Measurements from ENCODE around the gene CRYZL1. TPM values are rescaled to one million over a fixed set of nuclear protein-coding genes. Genes with fewer than 3 reads are reported as not detected.
"Not testable (repeated sequence)": the region's sequence is repeated elsewhere in the genome, so short reads cannot be mapped to it uniquely, and the experiment has no call there.

Gene CRYZL1
- total RNA-seq, 1 experiment from 2014 or later: 46.6 TPM

- CTCF ChIA-PET: no interaction called here
- no peak for TF ChIP-seq CTCF (conservative IDR thresholded peaks at IDR 0.05; ENCODE audit: low read depth, low read length)
- no peak for TF ChIP-seq EZH2 (IDR thresholded peaks at IDR 0.05; ENCODE audit: borderline replicate concordance, low read depth, low read length, poor library complexity, severe bottlenecking)
Measured at GRCh38 chr21:33680870-33681269, 39.3 kb upstream of the CRYZL1 start.

GRCh38 chr21:33677450-33677849 lies 35.9 kb upstream of the CRYZL1 start:
- POLR2A ChIA-PET (ENCODE audit: low non-redundant PET): no interaction called here
- no peak overlapping the region for H3K27ac ChIP-seq (ENCODE audit: low read depth, low read length, poor library complexity, severe bottlenecking)
- no peaks in the 10 kb centered on the region for H3K36me3 ChIP-seq (ENCODE audit: insufficient read depth, low read length, poor library complexity, severe bottlenecking)
- intact Hi-C loops (cut with micrococcal nuclease; ENCODE audit: unreplicated experiment): no loop called here
- CTCF ChIA-PET: no interaction called here
- H3K9me3 ChIP-seq (ENCODE audit: low read depth, low read length, poor library complexity, severe bottlenecking): no peaks in the 10 kb centered on the region
- no peak overlapping the region for H3K4me3 ChIP-seq (ENCODE audit: low read depth, low read length, poor library complexity, severe bottlenecking)
- no peaks in the 10 kb centered on the region for H3K4me1 ChIP-seq (ENCODE audit: insufficient read depth, low read length, poor library complexity, severe bottlenecking)
- BruUV-seq (replicated peaks): no TSS peak
- no peak for DNase-seq (ENCODE audit: low spot score)
- H3K27me3 ChIP-seq (replicated peaks; ENCODE audit: insufficient read depth, low read depth, low read length, poor library complexity): no peaks in the 10 kb centered on the region
- TF ChIP-seq EZH2 (IDR thresholded peaks at IDR 0.05; ENCODE audit: borderline replicate concordance, low read depth, low read length, poor library complexity, severe bottlenecking) (no peak), CTCF (conservative IDR thresholded peaks at IDR 0.05; ENCODE audit: low read depth, low read length) (no peak)

More at GRCh38 chr21:33680870-33681269, 39.3 kb upstream of the CRYZL1 start:
- no peaks in the 10 kb centered on the region for H3K27me3 ChIP-seq (replicated peaks; ENCODE audit: insufficient read depth, low read depth, low read length, poor library complexity)
- no peak for DNase-seq (ENCODE audit: low spot score)
- H3K27ac ChIP-seq (ENCODE audit: low read depth, low read length, poor library complexity, severe bottlenecking): no peak overlapping the region
- no peaks in the 10 kb centered on the region for H3K36me3 ChIP-seq (ENCODE audit: insufficient read depth, low read length, poor library complexity, severe bottlenecking)
- no TSS peak for BruUV-seq (replicated peaks)
- POLR2A ChIA-PET (ENCODE audit: low non-redundant PET): no interaction called here
- no peak overlapping the region for H3K4me3 ChIP-seq (ENCODE audit: low read depth, low read length, poor library complexity, severe bottlenecking)
- no peaks in the 10 kb centered on the region for H3K9me3 ChIP-seq (ENCODE audit: low read depth, low read length, poor library complexity, severe bottlenecking)
- intact Hi-C loops (cut with micrococcal nuclease; ENCODE audit: unreplicated experiment): no loop called here
- peaks cover 29% of the 10 kb centered on the region for H3K4me1 ChIP-seq (ENCODE audit: insufficient read depth, low read length, poor library complexity, severe bottlenecking)

- H3K4me3 ChIP-seq (ENCODE audit: low read depth, low read length, poor library complexity, severe bottlenecking); H3K9me3 ChIP-seq (ENCODE audit: low read depth, low read length, poor library complexity, severe bottlenecking); POLR2A ChIA-PET (ENCODE audit: low non-redundant PET); H3K36me3 ChIP-seq (ENCODE audit: insufficient read depth, low read length, poor library complexity, severe bottlenecking); DNase-seq (ENCODE audit: low spot score); H3K27me3 ChIP-seq (replicated peaks; ENCODE audit: insufficient read depth, low read depth, low read length, poor library complexity); H3K4me1 ChIP-seq (ENCODE audit: insufficient read depth, low read length, poor library complexity, severe bottlenecking); BruUV-seq (replicated peaks); H3K27ac ChIP-seq (ENCODE audit: low read depth, low read length, poor library complexity, severe bottlenecking); intact Hi-C loops (cut with micrococcal nuclease; ENCODE audit: unreplicated experiment); CTCF ChIA-PET: not testable (repeated sequence)
Measured at GRCh38 chr21:33676666-33677065, 35.1 kb upstream of the CRYZL1 start.

- DNase-seq (ENCODE audit: low spot score): no peak
- CTCF ChIA-PET: no interaction called here
- intact Hi-C loops (cut with micrococcal nuclease; ENCODE audit: unreplicated experiment): no loop called here
Measured at GRCh38 chr21:33674226-33674625, 32.7 kb upstream of the CRYZL1 start.

More at GRCh38 chr21:33674226-33674625, 32.7 kb upstream of the CRYZL1 start:
- Histone ChIP-seq H3K27ac (ENCODE audit: low read depth, low read length, poor library complexity, severe bottlenecking) (no peak overlapping the region), H3K4me3 (ENCODE audit: low read depth, low read length, poor library complexity, severe bottlenecking) (no peak overlapping the region), H3K4me1 (ENCODE audit: insufficient read depth, low read length, poor library complexity, severe bottlenecking) (no peaks in the 10 kb centered on the region), H3K36me3 (ENCODE audit: insufficient read depth, low read length, poor library complexity, severe bottlenecking) (no peaks in the 10 kb centered on the region), H3K9me3 (ENCODE audit: low read depth, low read length, poor library complexity, severe bottlenecking) (no peaks in the 10 kb centered on the region), H3K27me3 (replicated peaks; ENCODE audit: insufficient read depth, low read depth, low read length, poor library complexity) (no peaks in the 10 kb centered on the region)
- no TSS peak for BruUV-seq (replicated peaks)
- no peak for TF ChIP-seq CTCF (conservative IDR thresholded peaks at IDR 0.05; ENCODE audit: low read depth, low read length)
- POLR2A ChIA-PET (ENCODE audit: low non-redundant PET): no interaction called here
